Hepatocyte (in vitro differentiated cells): ENCODE measurements around the gene NTPCR.

Source experiments
- EZH2 ChIP-seq: fragments of 200-600 bp; sonication (generic); IDR thresholded peaks from 2 replicates; pipeline ENCODE4 v1.6.1; 2016; ENCODE audit warnings: antibody characterized with exemption, mild to moderate bottlenecking, borderline replicate concordance
- TF ChIP-seq, protein P1 (sequence below): fragments of 200-600 bp; sonication (generic); IDR thresholded peaks from 2 replicates; pipeline ENCODE4 v1.5.1; 2016; ENCODE audit warnings: antibody characterized with exemption, mild to moderate bottlenecking; ENCODE audit not compliant: poor library complexity

DNA sequence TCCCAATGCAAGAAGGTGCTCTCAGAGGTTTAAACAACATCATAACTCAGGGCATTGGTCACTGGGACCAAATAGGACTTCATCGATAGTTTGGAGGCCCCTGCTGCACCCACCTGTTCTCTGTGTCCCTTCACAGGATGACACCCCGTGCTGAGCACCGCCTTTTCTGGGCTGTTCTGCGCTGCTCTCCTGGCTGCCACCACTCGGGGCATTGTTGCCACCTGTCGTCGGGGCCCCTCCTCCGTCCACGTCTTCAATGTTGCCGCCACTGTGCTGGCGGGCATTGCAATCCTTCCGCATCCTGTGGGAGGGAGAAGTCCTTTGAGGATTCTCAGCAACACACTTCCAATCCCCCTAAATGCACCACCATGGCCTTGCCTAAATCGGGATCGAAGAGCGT lies 47.7 kb downstream of the NTPCR start:
- TF ChIP-seq, protein P1, sequence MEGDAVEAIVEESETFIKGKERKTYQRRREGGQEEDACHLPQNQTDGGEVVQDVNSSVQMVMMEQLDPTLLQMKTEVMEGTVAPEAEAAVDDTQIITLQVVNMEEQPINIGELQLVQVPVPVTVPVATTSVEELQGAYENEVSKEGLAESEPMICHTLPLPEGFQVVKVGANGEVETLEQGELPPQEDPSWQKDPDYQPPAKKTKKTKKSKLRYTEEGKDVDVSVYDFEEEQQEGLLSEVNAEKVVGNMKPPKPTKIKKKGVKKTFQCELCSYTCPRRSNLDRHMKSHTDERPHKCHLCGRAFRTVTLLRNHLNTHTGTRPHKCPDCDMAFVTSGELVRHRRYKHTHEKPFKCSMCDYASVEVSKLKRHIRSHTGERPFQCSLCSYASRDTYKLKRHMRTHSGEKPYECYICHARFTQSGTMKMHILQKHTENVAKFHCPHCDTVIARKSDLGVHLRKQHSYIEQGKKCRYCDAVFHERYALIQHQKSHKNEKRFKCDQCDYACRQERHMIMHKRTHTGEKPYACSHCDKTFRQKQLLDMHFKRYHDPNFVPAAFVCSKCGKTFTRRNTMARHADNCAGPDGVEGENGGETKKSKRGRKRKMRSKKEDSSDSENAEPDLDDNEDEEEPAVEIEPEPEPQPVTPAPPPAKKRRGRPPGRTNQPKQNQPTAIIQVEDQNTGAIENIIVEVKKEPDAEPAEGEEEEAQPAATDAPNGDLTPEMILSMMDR: no peak
- no peak for TF ChIP-seq EZH2
